Stimulated activated CD8-positive, alpha-beta memory T cell treated with anti-CD3 and anti-CD28 coated beads, Interleukin-4, amount 100 ng/mL, for 1 hour (primary cell): ENCODE measurements around the gene PIGS.
"Not testable (repeated sequence)": the region's sequence is repeated elsewhere in the genome, so short reads cannot be mapped to it uniquely, and the experiment has no call there.

Experiments
- DNase-seq, 2 donors: peaks; one replicate each; pipeline ENCODE4 v3.0.0-alpha.2; 2020; ENCODE audit warnings: low read depth in 2 of 2, low spot score in 1 of 2

The PIGS gene

DNA sequence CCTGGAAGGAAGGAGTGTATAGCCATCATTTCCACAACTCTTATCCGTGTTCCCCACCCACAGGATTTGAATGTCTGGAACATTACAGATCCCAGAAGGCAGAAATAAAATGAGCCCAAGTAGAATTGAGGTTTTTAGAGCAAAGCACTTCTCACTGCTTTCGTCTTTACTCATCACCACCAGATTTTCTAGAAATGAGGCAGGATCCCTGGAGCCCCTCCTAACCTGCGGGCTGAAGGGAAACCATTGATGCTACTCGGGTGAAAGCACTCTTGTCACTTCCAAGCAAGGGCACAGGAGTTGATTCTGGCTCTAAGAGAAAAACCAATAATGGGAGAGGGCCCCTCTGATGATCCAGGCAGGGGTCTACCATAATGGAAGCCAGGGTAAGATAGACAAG, 8.2 kb upstream of the PIGS start:
- DNase-seq: no peak

DNA sequence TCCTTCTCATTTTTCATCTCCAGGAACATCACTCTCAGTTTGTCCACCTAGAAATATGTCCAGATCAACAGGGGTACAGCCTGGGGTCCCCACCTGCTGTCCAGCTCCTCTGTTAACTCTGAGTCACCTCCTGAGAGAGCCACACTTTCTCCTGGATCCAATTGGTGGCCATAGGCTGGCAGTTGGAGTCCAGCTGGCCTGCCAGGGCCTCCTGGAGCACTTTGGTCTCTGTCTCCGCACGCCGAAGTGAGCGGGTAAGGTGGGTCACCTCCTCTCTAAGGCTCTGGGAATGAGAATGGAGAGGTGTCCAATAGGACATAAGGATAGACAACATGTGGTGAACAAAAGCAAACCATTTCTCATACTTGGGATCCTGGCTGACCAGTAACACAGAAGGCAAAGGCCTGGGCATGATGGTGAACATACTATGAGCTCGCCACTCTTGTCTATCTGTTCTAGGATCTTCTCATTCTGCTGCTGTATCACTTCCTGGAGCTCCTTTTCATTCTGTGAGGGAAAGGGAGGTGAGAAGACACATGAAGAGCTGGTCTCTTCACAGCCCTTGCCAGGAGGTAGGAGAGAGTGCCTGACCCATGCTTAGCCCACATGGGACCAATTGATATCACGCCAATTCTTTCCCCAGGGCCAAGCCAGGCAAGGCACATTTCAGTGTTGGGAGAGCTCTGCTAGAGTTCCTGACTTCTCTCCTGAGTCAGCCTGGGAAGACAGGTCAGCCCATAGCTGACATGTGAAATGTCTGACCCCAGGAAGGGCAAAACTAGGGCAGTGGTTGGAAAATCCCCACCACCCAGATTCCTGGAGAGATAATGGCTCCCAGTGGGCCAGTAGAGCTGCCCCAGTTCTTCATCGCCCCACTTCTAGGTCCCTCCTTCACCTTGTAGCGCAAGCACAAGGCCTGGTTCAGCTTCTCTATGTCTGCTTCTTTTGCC, 7.2 kb upstream of the PIGS start:
- no peak for DNase-seq

GRCh38 chr17:28577466-28577824, 6.1 kb upstream of the PIGS start:
- DNase-seq: no peak

DNA sequence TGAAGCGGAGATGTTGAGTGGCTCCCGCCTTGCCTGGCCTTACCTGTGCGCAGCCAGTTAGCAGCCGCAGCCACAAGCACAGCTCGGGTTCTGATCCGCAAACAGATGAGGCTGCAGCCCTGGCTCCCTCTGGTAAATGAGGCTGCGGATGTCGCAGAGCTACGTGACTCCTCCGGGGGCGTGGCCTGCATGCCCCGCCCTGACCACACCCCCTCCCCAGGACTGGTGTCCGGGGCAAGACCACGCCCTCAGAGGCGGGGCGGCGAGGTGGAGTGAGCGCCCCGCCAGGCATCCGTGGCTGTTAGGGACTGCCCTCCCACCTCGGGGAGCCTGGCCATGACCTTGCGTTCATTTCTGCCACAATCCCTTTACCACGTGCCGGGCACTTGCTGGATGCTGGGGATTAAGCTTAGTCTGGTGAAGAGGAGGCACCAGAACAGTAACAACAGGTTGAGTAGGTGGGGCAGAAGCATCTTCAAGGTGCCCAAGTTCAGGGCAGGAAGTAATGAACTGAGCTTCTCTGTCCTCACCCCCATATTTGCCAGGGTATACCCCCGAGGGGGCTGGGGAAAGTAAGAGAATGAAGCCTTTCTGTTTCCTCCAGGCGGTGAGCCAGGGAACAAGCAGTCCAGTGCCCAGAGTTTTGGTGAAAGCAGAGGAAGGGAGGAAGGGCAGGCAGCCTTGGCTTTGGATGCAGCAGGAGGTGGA, 5.6 kb upstream of the PIGS start, which contains the start of gene ALDOC:
Gene ALDOC, minus strand, starts transcription at position 138 of the 708 bp plus-strand sequence. CDS start 1,363 bp downstream, outside the sequence.
- DNase-seq: peak; percentile 94 to 95

DNA sequence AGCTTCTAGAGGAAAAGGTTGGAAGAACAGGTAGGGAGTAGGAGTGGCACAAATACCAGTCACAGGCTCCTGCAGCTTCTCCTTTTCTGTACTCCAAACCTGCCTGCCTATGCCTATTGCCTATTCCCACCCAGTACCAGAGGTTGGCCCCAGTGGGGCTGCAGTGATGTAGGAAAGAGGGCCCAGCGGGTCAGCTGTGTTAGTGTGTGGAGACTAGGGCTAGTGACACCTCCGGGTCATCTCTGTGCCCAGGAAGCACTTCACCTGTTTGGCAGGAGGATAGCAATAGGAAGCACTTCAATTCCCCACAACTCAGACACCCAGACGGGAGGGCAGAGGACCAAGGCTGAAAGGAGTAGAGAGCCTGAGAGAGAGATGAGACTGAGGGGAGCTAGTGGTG, 4.7 kb upstream of the PIGS start:
- not testable (repeated sequence) for DNase-seq

DNA sequence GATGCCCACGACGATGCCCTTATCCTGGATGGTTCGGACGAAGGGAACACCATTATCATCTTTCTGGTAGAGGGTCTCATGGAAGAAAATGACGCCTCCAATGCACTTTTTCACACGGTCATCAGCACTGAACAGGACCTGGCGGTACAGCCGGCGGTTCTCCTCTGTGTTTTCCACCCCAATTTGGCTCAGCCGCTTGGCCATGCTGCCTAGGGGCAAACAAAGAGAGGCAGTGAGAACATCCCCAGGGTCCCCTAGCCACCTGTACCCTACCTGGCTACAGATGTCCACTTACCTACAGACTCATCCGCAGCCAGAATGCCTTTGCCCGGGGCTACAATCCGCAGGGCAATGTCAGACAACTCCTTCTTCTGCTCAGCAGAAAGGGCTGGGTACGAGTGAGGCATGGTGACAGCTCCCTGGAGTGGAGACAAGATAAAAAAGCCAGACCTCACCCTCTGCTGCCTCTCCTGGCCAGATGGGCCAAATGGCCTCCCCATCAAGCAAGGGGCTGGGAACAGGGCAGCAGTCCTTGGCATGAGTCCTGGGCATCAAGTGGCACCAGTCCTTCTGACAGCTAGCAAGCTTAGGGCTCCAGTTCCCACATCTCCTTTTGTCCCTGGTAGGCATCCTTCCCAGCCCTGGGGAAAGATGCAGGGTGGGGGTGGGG, 3.9 kb upstream of the PIGS start:
- no peak for DNase-seq

GRCh38 chr17:28574526-28574925, 3.2 kb upstream of the PIGS start:
- no peak for DNase-seq

GRCh38 chr17:28573966-28574480, 2.7 kb upstream of the PIGS start:
- no peak for DNase-seq

GRCh38 chr17:28573521-28573920, 2.2 kb upstream of the PIGS start:
- DNase-seq: no peak

- no peak for DNase-seq
Observed at GRCh38 chr17:28573040-28573380, 1.7 kb upstream of the PIGS start.

GRCh38 chr17:28572259-28573039, 1.1 kb upstream of the PIGS start:
- DNase-seq: no peak

- DNase-seq: no peak
Observed at GRCh38 chr17:28570716-28571360, 486 bp downstream of the PIGS start.

DNA sequence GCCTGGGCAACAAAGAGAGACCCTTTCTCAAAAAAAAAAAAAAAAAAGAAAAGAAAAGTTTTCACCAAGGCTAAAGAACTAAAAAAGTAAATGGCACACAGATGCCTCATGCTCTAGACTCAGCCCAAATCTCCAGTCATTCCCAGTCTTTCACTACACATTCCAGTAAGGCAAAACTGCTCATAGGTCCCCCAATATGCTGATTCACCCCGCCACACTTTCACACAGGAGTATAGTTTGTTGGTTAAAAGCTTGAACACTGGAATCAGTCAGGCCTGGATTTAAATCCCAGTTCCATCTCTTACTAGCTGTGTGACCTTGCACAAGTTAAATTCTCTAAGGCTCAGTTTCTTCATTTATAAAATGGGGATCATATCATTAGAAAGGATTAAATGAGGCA, 1.9 kb downstream of the PIGS start:
- no peak for DNase-seq

GRCh38 chr17:28567604-28568003, 3.7 kb downstream of the PIGS start:
- no peak for DNase-seq

DNA sequence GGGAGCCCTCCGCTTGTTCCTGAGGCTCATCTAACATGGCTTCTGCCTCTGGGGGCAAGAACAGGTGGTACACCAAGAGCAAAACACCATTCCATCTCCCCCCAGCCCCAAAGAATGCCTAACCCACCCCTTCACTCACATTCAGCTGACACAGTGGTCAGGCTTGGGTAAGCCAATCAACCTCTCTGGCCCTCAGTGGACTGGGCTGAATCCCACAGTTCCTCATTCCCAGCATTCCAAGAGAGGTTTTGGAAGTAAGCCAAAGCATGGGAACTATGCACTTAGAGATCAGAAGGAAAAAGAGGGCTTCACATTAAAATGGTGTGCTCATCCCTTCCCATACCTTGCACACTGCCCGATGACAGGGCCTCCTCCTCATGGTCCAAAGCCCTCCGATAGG, 7.8 kb downstream of the PIGS start:
- no peak for DNase-seq

GRCh38 chr17:28555022-28555421, 16.3 kb downstream of the PIGS start:
- no peak for DNase-seq

DNA sequence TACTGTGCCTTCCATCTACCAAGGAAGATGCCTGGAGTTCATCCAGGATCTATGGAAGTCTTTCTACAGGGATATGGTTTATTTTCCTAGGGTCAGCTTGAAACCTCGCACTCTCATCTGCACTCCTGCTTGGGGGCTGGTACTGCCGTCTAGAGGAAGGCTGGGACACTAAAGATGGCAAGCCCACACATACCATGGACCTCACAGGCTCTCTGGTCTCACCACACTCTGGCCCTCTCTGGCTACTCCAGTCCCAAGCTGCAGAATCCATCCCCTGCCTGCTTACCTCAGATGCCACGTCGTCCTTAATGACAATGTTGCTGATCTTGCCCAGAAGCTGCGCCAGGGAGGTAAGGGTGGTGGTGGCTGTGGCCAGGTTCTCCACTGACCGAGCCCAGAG, 16.8 kb downstream of the PIGS start:
- DNase-seq: no peak

DNA sequence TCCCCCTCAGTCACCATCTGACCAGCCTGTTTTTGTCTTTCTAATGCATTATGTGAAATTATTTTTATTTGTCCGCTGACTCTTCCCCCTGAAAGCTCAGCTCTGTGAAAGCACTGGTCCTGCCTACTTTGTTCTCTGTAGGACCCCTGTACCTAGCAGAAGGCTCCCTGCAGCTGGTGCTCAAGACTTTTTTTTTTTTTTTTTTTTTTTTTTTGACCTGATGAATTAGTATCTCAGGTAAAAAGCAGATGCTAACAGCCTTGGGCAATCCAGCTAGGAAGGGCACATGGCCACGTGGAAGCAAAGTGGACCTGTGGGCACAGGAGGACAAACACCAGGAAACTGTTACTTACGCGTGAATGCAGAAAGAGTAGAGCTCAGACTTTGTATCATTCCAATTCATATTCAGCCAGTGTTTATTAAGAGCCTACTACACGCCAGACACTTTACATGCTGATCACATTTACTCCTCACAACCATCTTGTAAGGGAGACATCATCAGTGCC, 18.3 kb downstream of the PIGS start:
- no peak for DNase-seq

DNA sequence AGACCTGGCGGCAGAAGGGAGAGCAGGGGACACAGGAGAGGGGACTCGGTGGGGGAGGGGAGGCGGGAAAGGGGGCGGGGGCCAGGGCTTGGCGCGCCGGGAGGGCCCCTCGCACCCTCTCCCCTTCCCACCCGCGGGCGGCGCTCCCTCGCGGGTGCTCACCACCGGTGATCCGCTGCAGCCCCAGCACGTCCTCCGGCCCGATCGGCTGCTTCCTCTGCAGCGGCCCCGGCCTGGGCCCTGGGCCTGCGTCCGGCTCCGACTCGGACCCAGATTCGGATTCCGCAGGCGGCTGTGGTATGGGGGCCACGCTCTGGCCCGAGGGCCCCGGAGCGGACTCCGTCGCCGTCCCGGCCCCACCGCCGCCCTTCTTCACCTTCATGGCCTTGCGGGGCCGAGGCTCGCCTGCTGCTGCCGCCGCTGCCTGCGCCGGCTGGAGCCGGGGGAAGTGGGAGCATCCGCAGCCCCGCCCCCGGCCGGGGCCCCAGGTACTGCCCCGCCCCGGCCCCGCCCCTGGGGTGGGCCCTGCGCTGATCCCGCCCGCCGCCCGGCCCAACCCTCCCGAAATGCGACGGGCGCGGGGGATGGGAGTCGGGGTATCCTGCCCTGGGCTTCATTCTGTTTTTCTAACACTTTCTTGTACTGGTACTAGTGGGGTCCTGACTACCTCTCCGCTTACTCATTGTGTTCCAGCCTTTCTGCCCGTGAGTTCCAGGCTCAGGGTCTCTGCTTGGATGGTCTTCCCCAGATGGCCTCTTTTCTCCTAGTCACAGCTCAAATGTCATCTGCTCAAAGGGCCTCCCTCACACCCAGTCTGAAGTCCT, 18.9 kb downstream of the PIGS start, which contains the start of gene UNC119:
Gene UNC119, minus strand, starts transcription at position 449 of the 824 bp plus-strand sequence. Its CDS starts 67 bp downstream, at position 382.
- peak; percentile 51 to 58 for DNase-seq
